A549 (cell line): ENCODE results near the gene TRIO. TPM values are rescaled to one million over a fixed set of nuclear protein-coding genes. Genes with fewer than 3 reads are reported as not detected.

ENCODE experiments used
- ATAC-seq, 2 experiments: fragments of 200-7000 bp in 1 of 2; fragments of >200 bp in 1 of 2; cut with Nextera tagmentation in 1 of 2; cut with Tn5 transposase in 1 of 2; 3 replicates each; pipeline versions ENCODE4 v1.8.0 to v1.9.1; 2018 to 2020; ENCODE audit warnings: mild to moderate bottlenecking in 1 of 2, moderate library complexity in 1 of 2
- CTCF ChIA-PET: fragments of 300-600 bp; sonication (Branson Sonifier 250); formaldehyde crosslinking; extraction: SDS; loops from one replicate; lab custom pipeline; 2021; ENCODE audit warnings: antibody characterized with exemption, inconsistent platforms; lab: Yijun Ruan, JAX
- POLR2A ChIA-PET: fragments of 350-600 bp; formaldehyde crosslinking; extraction: SDS; loops from one replicate; lab custom pipeline; 2021; ENCODE audit warnings: antibody characterized with exemption, inconsistent platforms; lab: Yijun Ruan, JAX
- DNase-seq, 2 experiments: peaks; one replicate each; pipeline versions ENCODE4 v3.0.0 to v3.0.0-alpha.2; 2011 to 2016; ENCODE audit warnings: low read depth in 1 of 2, low spot score in 1 of 2
- FAIRE-seq: peaks from 2 replicates; lab custom pipeline; 2011; peaks lifted over from hg19 to GRCh38; lab: Jason Lieb, UNC
- H3K27ac ChIP-seq, 2 experiments: fragments of >200 bp; sonication (Bioruptor Twin); formaldehyde crosslinking; 3 replicates each; pipeline ENCODE4 v1.5.1; 2016 to 2017
- H3K4me1 ChIP-seq: fragments of >200 bp; sonication (Bioruptor Twin); formaldehyde crosslinking; 3 replicates; pipeline ENCODE4 v1.6.1; 2016
- H3K4me2 ChIP-seq: fragments of >200 bp; sonication (Bioruptor Twin); formaldehyde crosslinking; 3 replicates; pipeline ENCODE4 v1.6.1; 2016
- H3K4me3 ChIP-seq: fragments of >200 bp; sonication (Bioruptor Twin); formaldehyde crosslinking; 3 replicates; pipeline ENCODE4 v1.5.1; 2016
- H3K9me3 ChIP-seq: fragments of >200 bp; sonication (Bioruptor Twin); formaldehyde crosslinking; 3 replicates; pipeline ENCODE4 v1.6.1; 2016
- ATOH8 ChIP-seq: fragments of 250-450 bp; sonication (Bioruptor Pico); IDR thresholded peaks from 2 replicates; pipeline ENCODE4 v1.5.0; 2020; ENCODE audit warnings: low read depth, mild to moderate bottlenecking, moderate library complexity
- CBX2 ChIP-seq: fragments of 200-600 bp; sonication (generic); IDR thresholded peaks from 2 replicates; pipeline ENCODE4 v1.6.1; 2016; ENCODE audit warnings: low read depth, mild to moderate bottlenecking, borderline replicate concordance
- CEBPB ChIP-seq, 2 experiments: fragments of >200 bp in 1 of 2; sonication (Bioruptor Twin) in 1 of 2; formaldehyde crosslinking in 1 of 2; IDR thresholded peaks; 2 replicates each; pipeline ENCODE4 v1.6.1; 2012 to 2016
- ELK1 ChIP-seq: fragments of 150-350 bp; IDR thresholded peaks from 2 replicates; pipeline ENCODE4 v1.6.1; 2014; ENCODE audit warnings: low read depth, mild to moderate bottlenecking, low read length
- EP300 ChIP-seq, 2 experiments: fragments of >200 bp; sonication (Bioruptor Twin); formaldehyde crosslinking; IDR thresholded peaks; 2 replicates in 1 of 2; 3 replicates in 1 of 2; pipeline ENCODE4 v1.6.1; 2016 to 2017
- FOSL2 ChIP-seq, 2 experiments: fragments of 450-650 bp in 1 of 2; fragments of >200 bp in 1 of 2; sonication (Bioruptor Twin) in 1 of 2; formaldehyde crosslinking; IDR thresholded peaks; 2 replicates each; pipeline versions ENCODE4 v1.5.0 to v1.6.1; 2016 to 2020; ENCODE audit warnings: mild to moderate bottlenecking in 1 of 2, moderate library complexity in 1 of 2
- GATA3 ChIP-seq: IDR thresholded peaks from 2 replicates; pipeline ENCODE4 v1.6.1; 2012; ENCODE audit warnings: borderline replicate concordance
- HDAC2 ChIP-seq: fragments of 200-600 bp; sonication (generic); IDR thresholded peaks from 2 replicates; pipeline ENCODE4 v1.6.1; 2016
- HEYL ChIP-seq: fragments of 250-450 bp; sonication (Bioruptor Pico); IDR thresholded peaks from 2 replicates; pipeline ENCODE4 v1.8.0; 2021; ENCODE audit warnings: mild to moderate bottlenecking, moderate library complexity
- HMGXB4 ChIP-seq: fragments of 250-450 bp; sonication (Bioruptor Pico); IDR thresholded peaks from 2 replicates; pipeline ENCODE4 v1.5.0; 2021; ENCODE audit warnings: mild to moderate bottlenecking, moderate library complexity, borderline replicate concordance
- HOXB5 ChIP-seq: fragments of 250-450 bp; sonication (Bioruptor Pico); IDR thresholded peaks from 2 replicates; pipeline ENCODE4 v1.5.0; 2020; ENCODE audit warnings: mild to moderate bottlenecking, moderate library complexity
- JUNB ChIP-seq: fragments of >200 bp; sonication (Bioruptor Twin); formaldehyde crosslinking; IDR thresholded peaks from 2 replicates; pipeline ENCODE4 v1.6.1; 2016
- KDM5A ChIP-seq: fragments of 200-600 bp; sonication (generic); IDR thresholded peaks from 2 replicates; pipeline ENCODE4 v1.6.1; 2016; ENCODE audit warnings: antibody characterized with exemption, mild to moderate bottlenecking
- MYC ChIP-seq: IDR thresholded peaks from 2 replicates; pipeline ENCODE4 v1.6.1; 2012; ENCODE audit warnings: mild to moderate bottlenecking, inconsistent platforms, low read length, improper control_type of control experiment, borderline replicate concordance
- NFE2L2 ChIP-seq: fragments of 150-350 bp; conservative IDR thresholded peaks from 2 replicates; pipeline ENCODE4 v1.6.1; 2014; ENCODE audit warnings: low read length
- NPAS2 ChIP-seq: fragments of 250-450 bp; sonication (Bioruptor Pico); IDR thresholded peaks from 2 replicates; pipeline ENCODE4 v1.8.0; 2022; ENCODE audit warnings: mild to moderate bottlenecking, moderate library complexity, borderline replicate concordance
- NR3C1 ChIP-seq: fragments of >200 bp; sonication (Bioruptor Twin); formaldehyde crosslinking; IDR thresholded peaks from 3 replicates; pipeline ENCODE4 v1.6.1; 2017
- POLR2A ChIP-seq: IDR thresholded peaks from 2 replicates; pipeline ENCODE4 v1.6.1; 2012; ENCODE audit warnings: mild to moderate bottlenecking, low read length
- RFX5 ChIP-seq: fragments of 450-650 bp; IDR thresholded peaks from 2 replicates; pipeline ENCODE4 v1.7.1; 2014; ENCODE audit warnings: antibody characterized with exemption, mild to moderate bottlenecking, moderate library complexity
- SMC3 ChIP-seq: fragments of >200 bp; sonication (Bioruptor Twin); formaldehyde crosslinking; IDR thresholded peaks from 3 replicates; pipeline ENCODE4 v1.6.1; 2018; ENCODE audit warnings: inconsistent platforms
- SREBF2 ChIP-seq: fragments of 450-650 bp; IDR thresholded peaks from 2 replicates; pipeline ENCODE4 v1.6.1; 2014; ENCODE audit warnings: mild to moderate bottlenecking, moderate library complexity
- TP53 ChIP-seq: fragments of 250-450 bp; sonication (Bioruptor Pico); IDR thresholded peaks from 2 replicates; pipeline ENCODE4 v1.5.0; 2021; ENCODE audit warnings: mild to moderate bottlenecking, moderate library complexity
- USF2 ChIP-seq: fragments of 450-650 bp; IDR thresholded peaks from 2 replicates; pipeline ENCODE4 v1.6.1; 2014; ENCODE audit warnings: antibody characterized with exemption
- ZC3H11A ChIP-seq: fragments of 450-650 bp; IDR thresholded peaks from 2 replicates; pipeline ENCODE4 v1.6.1; 2014; ENCODE audit warnings: antibody characterized with exemption, mild to moderate bottlenecking
- ZFP36 ChIP-seq: fragments of 450-650 bp; IDR thresholded peaks from 2 replicates; pipeline ENCODE4 v1.6.1; 2014; ENCODE audit warnings: borderline replicate concordance; ENCODE audit not compliant: partially characterized antibody
- ZNF302 ChIP-seq: fragments of 250-450 bp; sonication (Bioruptor Pico); IDR thresholded peaks from 2 replicates; pipeline ENCODE4 v1.9.0; 2021; ENCODE audit warnings: inconsistent platforms, mild to moderate bottlenecking, moderate library complexity
- ZSCAN20 ChIP-seq: fragments of 250-450 bp; sonication (Bioruptor Pico); IDR thresholded peaks from 2 replicates; pipeline ENCODE4 v1.8.0; 2022; ENCODE audit warnings: mild to moderate bottlenecking, moderate library complexity
- WGBS: methylation state at CpG from one replicate; pipeline ENCODE4 v1.1.6; 2017; ENCODE audit errors: missing lambda C conversion rate; 5-methylcytosine and 5-hydroxymethylcytosine counted together
- polyA plus RNA-seq, 4 experiments: library from polyadenylated mRNA; depleted of rRNA in 3 of 4; stranded (reverse); fragments of >200 nt; fragmentation: RNase III in 1 of 4; extraction: RNeasy Plus Mini Kit Qiagen cat#74134 plus additional on column Dnase treatment in 1 of 4; gene quantifications; 2 replicates in 3 of 4; 3 replicates in 1 of 4; pipeline ENCODE4 v1.2.3, GENCODE V29; 2011 to 2017

TRIO gene
- polyA plus RNA-seq, 2 of the 4 experiments (the other 2 are of a cell fraction): 47.5 to 79.0 TPM

- no peak overlapping the region for H3K4me2 ChIP-seq
- no peak for DNase-seq
- no peak for ATAC-seq
- WGBS: 96% methylated on average over 13 of the region's 13 CpGs
- ChIA-PET POLR2A (no interaction called here), CTCF (interaction anchor here (1.5 kb wide), 1 partner anchor 10 kb away, joined by 5 read pairs; no protein-coding TSS in a partner anchor)
- H3K27ac ChIP-seq: no peak overlapping the region
- TF ChIP-seq EP300 (IDR thresholded peaks at IDR 0.05): no peak
- no peak for TF ChIP-seq SREBF2
- TF ChIP-seq ZC3H11A: no peak
- TF ChIP-seq POLR2A: no peak
- TF ChIP-seq ZSCAN20 (CRISPR knock-in tag): no peak
- TF ChIP-seq HOXB5 (CRISPR knock-in tag): no peak
- TF ChIP-seq JUNB: no peak
- TF ChIP-seq CEBPB (IDR thresholded peaks at IDR 0.05): no peak
- TF ChIP-seq FOSL2 (IDR thresholded peaks at IDR 0.05): no peak
- TF ChIP-seq FOSL2 (CRISPR knock-in tag; IDR thresholded peaks at IDR 0.05): no peak
- no peak for TF ChIP-seq ATOH8 (CRISPR knock-in tag)
- TF ChIP-seq USF2: no peak
- no peaks in the 10 kb centered on the region for H3K9me3 ChIP-seq
- H3K4me3 ChIP-seq: no peak overlapping the region
- H3K4me1 ChIP-seq: 0 out of 3 replicates have a peak, but pooled peaks cover 3% of the 10 kb centered on the region
- FAIRE-seq: no peak
Measured at GRCh38 chr5:14451871-14452270, 308.7 kb downstream of the TRIO start.

- TF ChIP-seq ZNF302 (CRISPR knock-in tag): no peak
- TF ChIP-seq, all 56 proteins: peak for 0
- 93% methylated on average over 6 of the region's 6 CpGs for WGBS
- POLR2A ChIA-PET: no interaction called here
- ATAC-seq (no peak), FAIRE-seq (no peak), DNase-seq (no peak)
- Histone ChIP-seq H3K4me2 (no peak overlapping the region), H3K4me1 (0 out of 3 replicates have a peak, but pooled peaks cover 3% of the 10 kb centered on the region), H3K27ac (no peak overlapping the region), H3K4me3 (no peak overlapping the region), H3K9me3 (no peaks in the 10 kb centered on the region)
- CTCF ChIA-PET: no interaction called here
Measured at GRCh38 chr5:14452685-14453454, 309.7 kb downstream of the TRIO start.

GRCh38 chr5:14453481-14453880, 310.3 kb downstream of the TRIO start:
- POLR2A ChIA-PET: no interaction called here
- TF ChIP-seq NR3C1: no peak
- no peak for TF ChIP-seq HMGXB4 (CRISPR knock-in tag)
- no peak for TF ChIP-seq RFX5
- no peak for TF ChIP-seq MYC
- TF ChIP-seq ZFP36: no peak
- no peak for TF ChIP-seq ATOH8 (CRISPR knock-in tag)
- no peak for TF ChIP-seq NFE2L2
- TF ChIP-seq ELK1: no peak
- TF ChIP-seq KDM5A: no peak
- TF ChIP-seq ZNF302 (CRISPR knock-in tag): no peak
- TF ChIP-seq HDAC2: no peak
- TF ChIP-seq NPAS2 (CRISPR knock-in tag): no peak
- TF ChIP-seq TP53 (CRISPR knock-in tag): no peak
- no peak for TF ChIP-seq CBX2
- TF ChIP-seq SMC3: no peak
- TF ChIP-seq HEYL (CRISPR knock-in tag): no peak
- no peak for TF ChIP-seq EP300 (IDR thresholded peaks at IDR 0.05)
- TF ChIP-seq GATA3: no peak
- no peak for ATAC-seq
- CTCF ChIA-PET: no interaction called here
- DNase-seq: no peak
- WGBS: 94% methylated on average over 2 of the region's 2 CpGs
- H3K4me2 ChIP-seq: no peak overlapping the region
- H3K4me3 ChIP-seq: no peak overlapping the region
- no peaks in the 10 kb centered on the region for H3K9me3 ChIP-seq
- H3K4me1 ChIP-seq: 0 out of 3 replicates have a peak, but pooled peaks cover under 1% of the 10 kb centered on the region
- no peak overlapping the region for H3K27ac ChIP-seq
- FAIRE-seq: no peak
